ENCODE data around the gene ADGRD1.

ADGRD1 gene

GRCh38 chr12:131091976-131092691, 138.4 kb downstream of the ADGRD1 start:
- no peak for DNase-seq (ENCODE audit: low spot score)

DNA sequence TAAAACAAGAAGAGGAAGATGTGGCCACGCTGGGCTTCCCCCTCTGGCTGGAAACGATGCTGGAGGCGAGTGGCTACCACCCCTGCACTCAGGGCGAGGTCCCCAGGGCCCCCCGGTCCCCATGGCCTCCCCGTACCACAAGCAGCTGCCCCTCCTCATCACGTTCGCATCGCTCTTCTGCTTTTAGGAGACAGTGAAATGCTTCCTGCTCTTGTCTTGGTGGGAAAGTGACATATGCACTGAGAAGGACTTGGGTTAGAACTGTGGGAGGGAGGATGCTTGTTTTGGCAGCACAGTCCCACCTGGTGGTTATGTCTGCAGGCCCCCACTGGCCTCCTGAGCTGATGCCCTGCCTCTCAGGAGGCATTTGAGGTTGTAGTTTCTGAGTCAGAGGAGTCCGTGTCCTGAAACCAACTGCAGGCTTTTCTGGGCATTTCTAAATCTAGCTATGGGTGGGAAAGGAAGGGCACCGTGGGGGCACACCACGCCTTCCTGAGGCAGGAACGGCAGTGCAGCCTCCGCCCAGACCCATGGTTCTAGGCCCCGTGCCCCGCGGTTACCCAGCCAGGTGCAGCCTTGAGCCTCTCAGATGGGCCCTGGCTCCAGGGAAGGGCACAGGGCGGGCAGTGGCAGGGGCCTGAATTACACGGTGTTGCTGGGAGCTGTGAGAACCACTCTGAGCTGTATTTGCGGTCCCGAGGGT, 139.3 kb downstream of the ADGRD1 start:
- DNase-seq (ENCODE audit: low spot score), result no peak

- DNase-seq (ENCODE audit: low spot score), result no peak
Measured at GRCh38 chr12:131093604-131093955, 139.9 kb downstream of the ADGRD1 start.

DNA sequence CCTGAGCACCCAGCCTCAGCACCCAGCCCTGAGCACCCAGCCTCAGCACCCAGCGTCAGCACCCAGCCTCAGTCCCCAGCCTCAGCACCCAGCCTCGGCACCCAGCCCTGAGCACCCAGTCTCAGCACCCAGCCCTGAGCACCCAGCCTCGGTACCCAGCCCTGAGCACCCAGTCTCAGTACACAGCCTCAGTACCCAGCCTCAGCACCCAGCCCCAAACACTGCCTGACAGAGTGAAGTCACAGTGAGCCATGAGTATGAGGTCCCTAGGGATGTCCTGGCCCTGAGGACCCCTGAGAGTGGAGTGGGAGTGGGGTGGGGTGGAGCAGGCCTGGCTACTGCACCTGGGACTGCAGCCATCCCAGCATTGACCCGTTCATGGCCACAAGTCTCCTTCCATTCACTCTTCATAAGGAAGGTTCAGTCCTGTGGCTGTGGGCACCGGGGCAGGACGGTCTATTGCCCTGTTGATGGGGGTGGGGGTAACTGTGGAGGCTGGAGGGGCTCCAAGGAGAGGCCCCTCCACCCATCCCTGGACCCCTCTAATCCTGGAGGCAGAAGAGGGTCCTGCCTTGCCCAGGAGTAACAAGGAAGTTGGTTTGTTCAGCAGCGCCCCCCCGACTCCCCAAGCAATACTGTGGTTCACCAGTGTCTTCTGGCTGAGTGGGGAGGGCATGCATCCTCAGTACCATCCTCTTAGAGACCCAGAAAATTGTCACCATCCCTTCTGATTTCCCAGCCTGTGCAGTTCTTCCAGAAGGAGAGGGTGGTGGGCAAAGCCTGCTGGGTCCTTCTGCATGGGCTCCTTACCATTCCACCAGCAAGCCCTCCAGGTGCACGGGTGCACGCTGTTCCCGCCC, 140.5 kb downstream of the ADGRD1 start:
- DNase-seq (ENCODE audit: low spot score), result no peak

GRCh38 chr12:131094831-131095805, 141.4 kb downstream of the ADGRD1 start:
- no peak for DNase-seq (ENCODE audit: low spot score)

- no peak for DNase-seq (ENCODE audit: low spot score)
Measured at GRCh38 chr12:131095826-131096680, 142.3 kb downstream of the ADGRD1 start.

DNA sequence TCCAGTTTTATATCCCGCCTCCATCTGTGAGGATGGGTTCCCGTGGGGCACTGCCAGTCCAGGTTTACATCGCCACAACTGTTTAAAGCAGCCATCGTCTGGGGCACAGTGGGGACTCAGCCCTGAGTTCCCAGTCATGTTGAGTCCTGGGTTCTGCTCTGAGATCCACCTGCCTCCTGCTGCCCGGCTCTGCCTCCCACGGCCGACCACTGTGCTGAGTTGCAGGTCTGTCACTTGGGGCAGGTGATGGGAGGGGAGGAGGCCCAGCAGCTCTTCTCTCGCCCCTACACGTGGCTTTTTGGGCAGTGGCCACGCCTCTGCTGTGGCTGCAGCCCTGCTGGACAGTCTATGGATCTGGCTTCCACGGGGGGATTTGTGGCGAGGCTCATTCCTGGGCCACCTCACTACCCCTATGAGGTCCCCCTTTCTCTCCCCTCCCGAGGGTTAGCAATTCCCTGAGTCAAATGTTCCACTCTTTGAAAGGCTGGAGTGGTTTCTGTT, 143.0 kb downstream of the ADGRD1 start:
- no peak for DNase-seq (ENCODE audit: low spot score)

GRCh38 chr12:131097202-131098177, 143.8 kb downstream of the ADGRD1 start:
- DNase-seq (ENCODE audit: low spot score), result no peak

- no peak for DNase-seq (ENCODE audit: low spot score)
Measured at GRCh38 chr12:131098178-131098981, 144.7 kb downstream of the ADGRD1 start.

GRCh38 chr12:131100031-131100674, 146.4 kb downstream of the ADGRD1 start:
- no peak for DNase-seq (ENCODE audit: low spot score)

DNA sequence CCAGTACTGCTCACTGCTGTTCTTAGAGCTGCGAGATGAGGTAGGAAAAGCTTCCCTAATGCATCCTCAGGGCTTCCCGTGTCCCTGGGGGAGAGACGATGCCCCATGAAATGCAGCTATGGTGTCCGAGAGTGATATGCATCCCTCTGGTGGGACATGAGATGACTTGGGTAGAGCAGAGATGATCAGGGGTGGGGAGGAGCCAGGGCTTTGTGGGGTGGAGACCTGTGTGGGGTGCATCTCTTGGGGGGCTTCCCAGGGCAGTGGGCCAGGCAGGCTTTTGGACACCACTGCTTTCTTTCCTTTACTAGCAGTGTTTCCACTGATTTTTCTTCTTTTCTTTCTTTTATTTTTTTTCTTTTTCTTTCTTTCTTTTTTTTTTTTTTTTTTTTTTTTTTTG, 147.3 kb downstream of the ADGRD1 start:
- no peak for DNase-seq (ENCODE audit: low spot score)

- no peak for DNase-seq (ENCODE audit: low spot score)
Measured at GRCh38 chr12:131101703-131102492, 148.2 kb downstream of the ADGRD1 start.

DNA sequence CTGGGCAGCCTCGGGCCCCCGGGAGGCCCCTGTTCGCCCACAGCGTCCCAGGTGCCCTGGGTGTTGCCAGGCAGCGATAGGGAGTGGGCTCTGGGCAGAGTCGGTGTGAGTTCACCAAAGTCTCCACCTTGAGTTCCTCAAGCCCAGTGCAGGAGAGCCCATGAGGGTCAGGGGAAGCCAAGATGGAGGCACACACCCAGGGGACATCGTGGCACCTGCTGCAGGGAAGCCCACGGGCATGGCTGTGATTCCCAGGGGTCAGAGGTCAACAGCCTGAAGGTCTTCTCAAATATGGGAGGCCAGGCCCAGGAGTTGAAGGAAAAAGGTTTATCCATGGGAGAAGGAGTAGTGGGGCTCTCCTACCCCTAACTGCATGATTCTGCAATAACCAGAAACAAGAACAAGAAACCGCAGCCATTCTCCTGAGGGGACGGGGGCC, 148.8 kb downstream of the ADGRD1 start:
- DNase-seq (ENCODE audit: low spot score), result no peak

GRCh38 chr12:131102991-131103668, 149.4 kb downstream of the ADGRD1 start:
- DNase-seq (ENCODE audit: low spot score), result no peak

DNA sequence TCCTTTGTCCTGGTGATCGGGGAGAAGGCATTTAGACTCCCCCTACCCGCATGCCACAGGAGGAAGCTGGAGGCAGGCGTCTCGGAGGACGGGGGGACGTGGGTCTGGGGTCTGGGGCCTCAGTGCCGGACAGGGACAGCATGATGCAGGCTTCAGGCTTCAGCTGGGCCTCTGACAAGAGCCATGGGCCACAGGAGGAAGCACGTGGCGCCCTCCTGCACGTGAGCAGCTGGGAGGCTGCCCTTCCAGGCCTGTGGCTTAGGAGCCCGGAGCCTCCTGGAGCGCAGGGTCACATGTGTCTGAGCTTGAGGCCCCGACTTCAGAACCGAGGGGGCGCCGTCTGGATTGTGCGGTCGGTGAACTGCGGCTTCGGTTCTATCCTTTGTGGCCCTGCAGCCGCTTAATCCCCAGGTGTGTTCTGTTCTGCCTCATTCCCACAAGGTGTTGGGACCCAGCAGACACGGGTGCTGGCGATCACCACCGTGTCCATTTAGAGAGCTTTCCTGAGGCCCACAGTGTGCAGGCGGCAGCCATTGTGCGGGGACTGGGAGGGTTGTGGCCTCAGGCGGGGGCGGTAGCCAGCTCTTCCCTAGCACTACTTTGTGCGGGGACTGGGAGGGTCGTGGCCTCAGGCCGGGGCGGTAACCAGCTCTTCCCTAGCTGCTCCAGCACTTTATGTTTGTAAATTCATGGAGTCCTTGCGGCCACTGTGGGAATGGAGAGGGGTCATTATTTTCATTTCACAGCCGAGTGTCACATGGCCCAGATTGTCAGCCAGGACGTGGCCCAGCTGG, 150.2 kb downstream of the ADGRD1 start:
- no peak for DNase-seq (ENCODE audit: low spot score)

Data from CD4-positive, alpha-beta T cell treated with Interleukin-15 for 4 hours (primary cell).